Measurements from ENCODE around the gene GSAP. TPM values are rescaled to one million over a fixed set of nuclear protein-coding genes. Genes with fewer than 3 reads are reported as not detected.

The GSAP gene
- polyA plus RNA-seq, 1 donor from 2014 or later: 0.21 TPM

GRCh38 chr7:77438131-77438530 lies 22.0 kb upstream of the GSAP start:
- Histone ChIP-seq H3K36me3 (ENCODE audit: insufficient read depth, low read length) (no peaks in the 10 kb centered on the region), H3K4me3 (ENCODE audit: low read length) (no peak overlapping the region), H3K4me2 (ENCODE audit: low read length) (no peak overlapping the region), H3K79me2 (replicated peaks; ENCODE audit: insufficient read depth, low read length) (no peaks in the 10 kb centered on the region), H2AFZ (ENCODE audit: low read depth, low read length) (no peak overlapping the region), H3K27ac (ENCODE audit: low read length) (no peak overlapping the region), H4K20me1 (ENCODE audit: insufficient read depth) (no peaks in the 10 kb centered on the region), H3F3A (ENCODE audit: insufficient read depth, low read length, poor library complexity, severe bottlenecking) (no peaks in the 10 kb centered on the region), H3K9ac (ENCODE audit: low read length) (no peak overlapping the region), H3K9me2 (ENCODE audit: insufficient read depth, low read length) (no peaks in the 10 kb centered on the region), H3K27me3 (ENCODE audit: insufficient read depth, low read depth, low read length) (no peaks in the 10 kb centered on the region), H3K9me3 (ENCODE audit: low read length) (no peaks in the 10 kb centered on the region)
- no peak for TF ChIP-seq POLR2AphosphoS5 (IDR thresholded peaks at IDR 0.05)
- no peak for TF ChIP-seq REST (IDR thresholded peaks at IDR 0.05; ENCODE audit: borderline replicate concordance)
- no peak for TF ChIP-seq EZH2 (IDR thresholded peaks at IDR 0.05; ENCODE audit: borderline replicate concordance, insufficient read depth, low read length, poor library complexity, severe bottlenecking)
- no peak for TF ChIP-seq EP300 (conservative IDR thresholded peaks at IDR 0.05; ENCODE audit: poor library complexity, severe bottlenecking)
- no peak for TF ChIP-seq SMC3 (conservative IDR thresholded peaks at IDR 0.05; ENCODE audit: poor library complexity)
- no peak for TF ChIP-seq CTCF (IDR thresholded peaks at IDR 0.05; ENCODE audit: poor library complexity, severe bottlenecking)
- TF ChIP-seq TAF1 (IDR thresholded peaks at IDR 0.05; ENCODE audit: low read depth): no peak

GRCh38 chr7:77434570-77435275 lies 18.6 kb upstream of the GSAP start:
- no peaks in the 10 kb centered on the region for H3K79me2 ChIP-seq (replicated peaks; ENCODE audit: insufficient read depth, low read length)
- TF ChIP-seq RAD21 (conservative IDR thresholded peaks at IDR 0.05) (no peak), SMC3 (conservative IDR thresholded peaks at IDR 0.05; ENCODE audit: poor library complexity) (no peak), REST (IDR thresholded peaks at IDR 0.05; ENCODE audit: borderline replicate concordance) (no peak), CTCF (IDR thresholded peaks at IDR 0.05; ENCODE audit: poor library complexity, severe bottlenecking) (no peak), EP300 (conservative IDR thresholded peaks at IDR 0.05; ENCODE audit: poor library complexity, severe bottlenecking) (no peak), TAF1 (IDR thresholded peaks at IDR 0.05; ENCODE audit: low read depth) (no peak), POLR2AphosphoS5 (IDR thresholded peaks at IDR 0.05) (no peak), MXI1 (conservative IDR thresholded peaks at IDR 0.05; ENCODE audit: poor library complexity, severe bottlenecking) (no peak), EZH2 (IDR thresholded peaks at IDR 0.05; ENCODE audit: borderline replicate concordance, insufficient read depth, low read length, poor library complexity, severe bottlenecking) (no peak)
- H3K27ac ChIP-seq (ENCODE audit: low read length): no peak overlapping the region
- no peaks in the 10 kb centered on the region for H3K27me3 ChIP-seq (ENCODE audit: insufficient read depth, low read depth, low read length)
- H3K9me2 ChIP-seq (ENCODE audit: insufficient read depth, low read length): no peaks in the 10 kb centered on the region
- H3K9ac ChIP-seq (ENCODE audit: low read length): no peak overlapping the region
- H3K4me2 ChIP-seq (ENCODE audit: low read length): no peak overlapping the region
- no peaks in the 10 kb centered on the region for H3F3A ChIP-seq (ENCODE audit: insufficient read depth, low read length, poor library complexity, severe bottlenecking)
- no peak overlapping the region for H2AFZ ChIP-seq (ENCODE audit: low read depth, low read length)
- H3K36me3 ChIP-seq (ENCODE audit: insufficient read depth, low read length): no peaks in the 10 kb centered on the region
- no peaks in the 10 kb centered on the region for H3K9me3 ChIP-seq (ENCODE audit: low read length)
- H4K20me1 ChIP-seq (ENCODE audit: insufficient read depth): no peaks in the 10 kb centered on the region
- H3K4me3 ChIP-seq (ENCODE audit: low read length): no peak overlapping the region
